K562 (cell line): Measurements from ENCODE around the gene SLC26A2. TPM values are rescaled to one million over a fixed set of nuclear protein-coding genes. Genes with fewer than 3 reads are reported as not detected.

Experiments
- ATF1 ChIP-seq, 2 experiments: fragments of 450-650 bp in 1 of 2; IDR thresholded peaks; 2 replicates each; pipeline ENCODE4 v1.6.1; 2016; ENCODE audit warnings: missing compliant biosample characterization in 1 of 2, missing genetic modification characterization in 1 of 2
- CCNT2 ChIP-seq: IDR thresholded peaks from 2 replicates; pipeline ENCODE4 v1.6.1; 2011; ENCODE audit warnings: borderline replicate concordance, low read depth, mild to moderate bottlenecking, moderate library complexity, mixed read lengths, low read length; ENCODE audit not compliant: insufficient read length; ENCODE audit errors: extremely low read depth
- CTBP1 ChIP-seq: fragments of 450-650 bp; IDR thresholded peaks from 2 replicates; pipeline ENCODE4 v1.6.1; 2016; ENCODE audit warnings: borderline replicate concordance
- HMG20A ChIP-seq: fragments of 450-650 bp; formaldehyde crosslinking; conservative IDR thresholded peaks from 2 replicates; pipeline ENCODE4 v1.4.0; 2020; ENCODE audit warnings: mild to moderate bottlenecking, mixed read lengths
- NR1H2 ChIP-seq: sonication (generic); formaldehyde crosslinking; IDR thresholded peaks from 2 replicates; pipeline ENCODE4 v1.4.0; 2020; ENCODE audit warnings: mild to moderate bottlenecking, missing genetic modification reagents
- POLR2AphosphoS5 ChIP-seq: IDR thresholded peaks from 2 replicates; pipeline ENCODE4 v1.6.1; 2011; ENCODE audit warnings: mild to moderate bottlenecking, low read depth, low read length, moderate library complexity; ENCODE audit not compliant: control insufficient read depth, insufficient read depth
- RAD21 ChIP-seq, 2 experiments: fragments of 250-450 bp in 1 of 2; fragments of 450-650 bp in 1 of 2; sonication (Bioruptor Pico) in 1 of 2; formaldehyde crosslinking in 1 of 2; IDR thresholded peaks in 1 of 2; conservative IDR thresholded peaks in 1 of 2; 2 replicates each; pipeline versions ENCODE4 v1.4.0 to v1.8.0; 2020 to 2022; ENCODE audit warnings: mild to moderate bottlenecking in 2 of 2, moderate library complexity in 1 of 2
- TCF3 ChIP-seq: sonication (generic); formaldehyde crosslinking; IDR thresholded peaks from 2 replicates; pipeline ENCODE4 v1.4.0; 2020; ENCODE audit warnings: mild to moderate bottlenecking, missing genetic modification reagents
- ZNF609 ChIP-seq: sonication (generic); formaldehyde crosslinking; IDR thresholded peaks from 2 replicates; pipeline ENCODE4 v1.8.1; 2023; ENCODE audit warnings: missing genetic modification reagents, mild to moderate bottlenecking, borderline replicate concordance
- polyA plus RNA-seq, 8 experiments: library from polyadenylated mRNA; depleted of rRNA in 4 of 8; stranded (reverse) in 5 of 8; unstranded in 3 of 8; fragments of >200 nt; fragmentation: Nextera tagmentation in 2 of 8; fragmentation: Illumina TruSeq in 1 of 8; extraction: Ambion mirVana in 2 of 8; extraction: Trizol in 1 of 8; gene quantifications; 2 replicates each; pipeline versions ENCODE4 v1.2.1 to v1.2.3, GENCODE V29; 2011 to 2014; ENCODE audit warnings: inconsistent platforms in 1 of 8, missing spikeins in 1 of 8
- total RNA-seq, 7 experiments: library from RNA; depleted of rRNA in 6 of 7; stranded (reverse); fragments of >200 nt in 6 of 7; fragmentation: Illumina TruSeq in 2 of 7; extraction: Trizol in 2 of 7; gene quantifications; 2 replicates each; pipeline versions ENCODE4 v1.2.1 to v1.2.3, GENCODE V29; 2011 to 2021; ENCODE audit warnings: low replicate concordance in 1 of 7
- TF ChIP-seq, protein P1 (sequence below): fragments of 200-800 bp; sonication (Bioruptor generic); IDR thresholded peaks from 2 replicates; pipeline ENCODE4 v1.6.1; 2016; ENCODE audit warnings: missing genetic modification characterization, missing compliant biosample characterization
- TF ChIP-seq, protein P2 (sequence below): fragments of 250-450 bp; sonication (Bioruptor Pico); IDR thresholded peaks from 2 replicates; pipeline ENCODE4 v1.5.0; 2021; ENCODE audit warnings: mild to moderate bottlenecking, moderate library complexity

The SLC26A2 gene
- total and polyA plus RNA-seq, 9 of the 15 experiments (the other 6 are each of a cell fraction or from before 2014, with no cell fraction given), result 1.1 to 6.3 (median 3.6) TPM

DNA sequence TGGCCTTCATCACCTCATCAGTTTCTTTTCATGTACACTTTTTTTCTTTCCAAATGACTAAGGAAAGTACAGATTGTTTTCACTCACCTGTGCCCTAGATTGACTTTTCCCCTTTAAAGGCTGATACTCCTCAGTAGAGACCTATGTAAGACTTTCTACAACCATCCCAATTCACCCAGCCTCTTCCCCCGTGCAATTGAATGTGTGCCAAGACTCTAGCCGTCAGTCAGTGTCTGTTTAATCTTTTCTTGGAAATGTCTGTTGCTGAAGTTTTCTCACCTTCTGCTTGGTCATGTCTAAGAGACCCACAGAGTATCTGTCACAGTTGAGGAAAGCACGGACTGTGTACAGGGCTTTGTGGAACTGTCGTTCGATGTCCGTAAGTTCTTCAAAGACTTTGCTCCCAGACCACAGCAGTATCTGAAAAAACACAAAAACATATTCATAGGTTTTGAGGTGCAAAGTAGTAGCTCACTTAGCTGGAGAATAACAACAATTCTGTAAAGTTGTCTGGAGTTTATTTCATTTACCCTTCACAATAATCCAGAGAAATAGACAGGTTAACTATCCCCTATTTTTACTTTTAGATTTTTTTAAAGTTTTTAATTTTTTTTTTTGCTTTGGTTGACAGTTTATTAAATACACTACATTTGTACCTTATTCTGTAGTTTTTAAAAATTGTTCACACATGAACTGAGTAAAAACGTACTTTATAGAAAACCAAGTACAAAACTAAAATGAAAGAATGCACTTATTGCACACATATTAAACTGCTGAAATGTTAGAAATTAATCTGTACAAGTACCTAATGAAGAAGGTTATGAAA is 29.6 kb upstream of the SLC26A2 start (continued):
- TF ChIP-seq, protein P1, sequence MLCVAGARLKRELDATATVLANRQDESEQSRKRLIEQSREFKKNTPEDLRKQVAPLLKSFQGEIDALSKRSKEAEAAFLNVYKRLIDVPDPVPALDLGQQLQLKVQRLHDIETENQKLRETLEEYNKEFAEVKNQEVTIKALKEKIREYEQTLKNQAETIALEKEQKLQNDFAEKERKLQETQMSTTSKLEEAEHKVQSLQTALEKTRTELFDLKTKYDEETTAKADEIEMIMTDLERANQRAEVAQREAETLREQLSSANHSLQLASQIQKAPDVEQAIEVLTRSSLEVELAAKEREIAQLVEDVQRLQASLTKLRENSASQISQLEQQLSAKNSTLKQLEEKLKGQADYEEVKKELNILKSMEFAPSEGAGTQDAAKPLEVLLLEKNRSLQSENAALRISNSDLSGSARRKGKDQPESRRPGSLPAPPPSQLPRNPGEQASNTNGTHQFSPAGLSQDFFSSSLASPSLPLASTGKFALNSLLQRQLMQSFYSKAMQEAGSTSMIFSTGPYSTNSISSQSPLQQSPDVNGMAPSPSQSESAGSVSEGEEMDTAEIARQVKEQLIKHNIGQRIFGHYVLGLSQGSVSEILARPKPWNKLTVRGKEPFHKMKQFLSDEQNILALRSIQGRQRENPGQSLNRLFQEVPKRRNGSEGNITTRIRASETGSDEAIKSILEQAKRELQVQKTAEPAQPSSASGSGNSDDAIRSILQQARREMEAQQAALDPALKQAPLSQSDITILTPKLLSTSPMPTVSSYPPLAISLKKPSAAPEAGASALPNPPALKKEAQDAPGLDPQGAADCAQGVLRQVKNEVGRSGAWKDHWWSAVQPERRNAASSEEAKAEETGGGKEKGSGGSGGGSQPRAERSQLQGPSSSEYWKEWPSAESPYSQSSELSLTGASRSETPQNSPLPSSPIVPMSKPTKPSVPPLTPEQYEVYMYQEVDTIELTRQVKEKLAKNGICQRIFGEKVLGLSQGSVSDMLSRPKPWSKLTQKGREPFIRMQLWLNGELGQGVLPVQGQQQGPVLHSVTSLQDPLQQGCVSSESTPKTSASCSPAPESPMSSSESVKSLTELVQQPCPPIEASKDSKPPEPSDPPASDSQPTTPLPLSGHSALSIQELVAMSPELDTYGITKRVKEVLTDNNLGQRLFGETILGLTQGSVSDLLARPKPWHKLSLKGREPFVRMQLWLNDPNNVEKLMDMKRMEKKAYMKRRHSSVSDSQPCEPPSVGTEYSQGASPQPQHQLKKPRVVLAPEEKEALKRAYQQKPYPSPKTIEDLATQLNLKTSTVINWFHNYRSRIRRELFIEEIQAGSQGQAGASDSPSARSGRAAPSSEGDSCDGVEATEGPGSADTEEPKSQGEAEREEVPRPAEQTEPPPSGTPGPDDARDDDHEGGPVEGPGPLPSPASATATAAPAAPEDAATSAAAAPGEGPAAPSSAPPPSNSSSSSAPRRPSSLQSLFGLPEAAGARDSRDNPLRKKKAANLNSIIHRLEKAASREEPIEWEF (CRISPR knock-in tag), result no peak
- TF ChIP-seq TCF3, result no peak; the same call in 1 of the 2 replicates
- no peak for TF ChIP-seq ZNF609 (CRISPR knock-in tag)
- TF ChIP-seq CTBP1, result peak; percentile 55; the same call in 1 of the 2 replicates
- TF ChIP-seq RAD21 (CRISPR knock-in tag; conservative IDR thresholded peaks at IDR 0.05 in 1 of 2, IDR thresholded peaks at IDR 0.05 in 1 of 2), result no peak
- no peak for TF ChIP-seq HMG20A (CRISPR knock-in tag)
- TF ChIP-seq, protein P2, sequence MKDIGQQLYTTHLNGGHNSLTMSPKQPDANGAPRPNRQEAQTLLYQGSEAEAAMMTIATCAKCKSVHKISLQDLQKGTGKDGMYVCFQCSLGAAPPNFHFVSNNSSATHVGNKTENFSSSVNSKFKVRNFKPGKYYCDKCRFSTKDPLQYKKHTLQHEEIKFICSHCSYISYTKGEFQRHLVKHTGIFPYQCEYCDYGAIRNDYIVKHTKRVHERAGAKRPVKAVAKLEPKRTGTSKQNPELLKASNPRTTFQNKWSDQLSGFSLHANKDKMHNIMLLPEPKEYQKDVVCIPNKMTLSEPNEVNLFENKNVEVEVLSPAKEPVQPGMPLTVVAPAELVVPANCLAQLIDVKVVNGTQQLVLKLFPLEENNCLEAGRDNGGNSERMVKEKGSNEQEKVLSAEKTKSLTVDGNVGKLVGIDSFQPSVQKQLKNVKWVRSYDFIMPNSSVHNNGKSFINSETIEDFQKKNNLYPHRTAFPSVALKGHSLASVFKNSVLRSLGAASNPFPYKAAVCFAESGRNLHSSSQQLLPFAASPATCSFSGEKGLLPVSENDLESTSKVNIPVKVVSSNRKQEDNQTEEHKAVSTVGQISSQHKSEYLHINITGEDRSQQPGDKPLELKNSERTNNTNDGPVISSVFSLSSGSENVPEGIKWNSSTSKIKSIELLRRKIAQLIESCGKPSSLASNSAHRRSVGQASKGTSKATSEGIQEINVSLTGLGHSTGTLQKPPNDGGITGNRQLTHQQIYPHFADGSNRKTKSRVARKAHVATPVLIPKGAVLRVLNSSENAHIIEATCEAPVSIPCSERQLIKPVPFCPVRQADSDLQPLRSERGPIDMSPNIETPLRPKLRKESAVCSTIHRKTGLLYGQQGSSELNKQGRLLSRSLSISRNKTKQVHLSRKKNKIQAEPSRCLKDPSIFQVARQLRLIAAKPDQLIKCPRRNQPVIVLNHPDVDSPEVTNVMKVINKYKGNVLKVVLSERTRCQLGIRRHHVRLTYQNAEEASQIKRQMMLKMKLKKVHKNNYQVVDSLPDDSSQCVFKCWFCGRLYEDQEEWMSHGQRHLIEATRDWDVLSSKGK (CRISPR knock-in tag), result no peak
- TF ChIP-seq ATF1 (CRISPR knock-in tag; IDR thresholded peaks at IDR 0.05), result no peak
- peak; percentile 40; the same call in 1 of the 2 replicates for TF ChIP-seq ATF1 (tag; IDR thresholded peaks at IDR 0.05)
- TF ChIP-seq NR1H2 (CRISPR knock-in tag), result no peak
- peak; percentile 46; the same call in 1 of the 2 replicates for TF ChIP-seq POLR2AphosphoS5
- peak; percentile 12 for TF ChIP-seq CCNT2
